Endodermal cell (in vitro differentiated cells): Measurements from ENCODE around the gene SLC35D2. TPM values are rescaled to one million over a fixed set of nuclear protein-coding genes. Genes with fewer than 3 reads are reported as not detected.

Experiments used
- DNase-seq: peaks from one replicate; pipeline ENCODE4 v3.0.0-alpha.2; 2017
- H3K27ac ChIP-seq: 2 replicates; pipeline ENCODE4 v1.5.1; 2013; ENCODE audit warnings: mild to moderate bottlenecking, low read depth, low read length, moderate library complexity
- H3K27me3 ChIP-seq: 2 replicates; pipeline ENCODE4 v1.6.1; 2013; ENCODE audit warnings: mild to moderate bottlenecking, low read length, moderate library complexity; ENCODE audit not compliant: insufficient read depth, control insufficient read depth, poor library complexity, severe bottlenecking
- H3K36me3 ChIP-seq: 2 replicates; pipeline ENCODE4 v1.7.0; 2013; ENCODE audit warnings: mild to moderate bottlenecking, low read length, moderate library complexity; ENCODE audit not compliant: control insufficient read depth, insufficient read depth
- H3K4me1 ChIP-seq: one replicate; pipeline ENCODE4 v1.7.0; 2013; ENCODE audit warnings: low read length; ENCODE audit not compliant: control insufficient read depth, insufficient read depth
- H3K4me3 ChIP-seq: 2 replicates; pipeline ENCODE4 v1.5.1; 2013; ENCODE audit warnings: mild to moderate bottlenecking, low read length, moderate library complexity
- H3K9ac ChIP-seq: 2 replicates; pipeline ENCODE4 v1.6.1; 2013; ENCODE audit warnings: mild to moderate bottlenecking, low read length, moderate library complexity; ENCODE audit not compliant: poor library complexity, severe bottlenecking; ENCODE audit errors: extremely low read depth
- H3K9me3 ChIP-seq: 2 replicates; pipeline ENCODE4 v1.6.1; 2013; ENCODE audit warnings: mild to moderate bottlenecking, low read length, moderate library complexity; ENCODE audit not compliant: control insufficient read depth
- H3K27ac Mint-ChIP-seq: 2 replicates; pipeline ENCODE4 v1.8.0; 2020; ENCODE audit warnings: mixed read lengths
- H3K27me3 Mint-ChIP-seq: 2 replicates; pipeline ENCODE4 v1.8.0; 2021; ENCODE audit warnings: mild to moderate bottlenecking, mixed read lengths; ENCODE audit not compliant: insufficient read depth
- H3K36me3 Mint-ChIP-seq: 2 replicates; pipeline ENCODE4 v1.8.0; 2020; ENCODE audit warnings: low read depth, mixed read lengths
- H3K4me1 Mint-ChIP-seq: 2 replicates; pipeline ENCODE4 v1.8.0; 2020; ENCODE audit warnings: mixed read lengths
- H3K4me3 Mint-ChIP-seq: 2 replicates; pipeline ENCODE4 v1.8.0; 2020; ENCODE audit warnings: mild to moderate bottlenecking, moderate library complexity, mixed read lengths
- H3K9me3 Mint-ChIP-seq: 2 replicates; pipeline ENCODE4 v1.8.0; 2020; ENCODE audit warnings: mild to moderate bottlenecking, mixed read lengths
- whole genome bisulfite sequencing, 2 experiments: methylation state at CpG; one replicate each; pipeline versions ENCODE4 v1.1.5 to v1.1.7; 2013; ENCODE audit warnings: missing lambda C conversion rate in 2 of 2, mixed read lengths in 1 of 2; ENCODE audit not compliant: insufficient coverage in 1 of 2, insufficient read length in 1 of 2; 5-methylcytosine and 5-hydroxymethylcytosine counted together
- total RNA-seq, 2 donors: library from RNA; stranded (reverse); fragmentation: NEBNext Ultra II Directional in 1 of 2; extraction: Animal tissue kit (Norgen Biotek cat#: 25700) in 1 of 2; gene quantifications; 2 replicates in 1 of 2; 3 replicates in 1 of 2; pipeline ENCODE4 v1.2.1, GENCODE V29; 2021
- TF ChIP-seq, protein P1 (sequence below): fragments of 200-600 bp; sonication (generic); conservative IDR thresholded peaks from 2 replicates; pipeline ENCODE4 v1.5.0; 2021; ENCODE audit warnings: antibody characterized with exemption, mild to moderate bottlenecking

SLC35D2 gene
- total RNA-seq, 2 donors from 2014 or later: 31.9 to 36.2 TPM

DNA sequence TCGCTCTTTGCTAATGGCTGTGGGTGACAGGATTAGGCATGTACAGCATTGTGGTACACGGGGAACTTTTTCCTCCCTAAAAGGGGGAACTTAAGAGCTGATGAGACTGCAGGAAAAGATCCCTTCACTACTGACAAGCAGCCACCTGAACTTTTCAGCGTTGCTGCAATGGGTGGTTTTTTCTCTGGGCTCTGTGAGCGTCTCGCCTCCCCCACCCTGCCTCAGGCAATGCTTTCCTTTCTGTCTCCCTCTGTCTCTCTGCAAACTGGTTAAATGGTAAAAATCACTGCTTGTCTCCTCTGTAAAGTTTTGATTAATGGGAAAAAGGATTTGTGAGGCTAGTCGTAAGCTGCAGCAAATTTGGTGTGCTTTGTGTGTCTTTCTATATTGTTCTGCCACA, 101.9 kb downstream of the SLC35D2 start:
- H3K9me3 ChIP-seq: peaks cover 74% of the 10 kb centered on the region
- Mint-ChIP-seq H3K4me1 (no peaks in the 10 kb centered on the region), H3K9me3 (peaks cover 74% of the 10 kb centered on the region), H3K27ac (no peak overlapping the region), H3K27me3 (no peaks in the 10 kb centered on the region), H3K4me3 (no peak overlapping the region), H3K36me3 (peaks cover 5% of the 10 kb centered on the region)
- no peak overlapping the region for H3K9ac ChIP-seq
- TF ChIP-seq, protein P1, sequence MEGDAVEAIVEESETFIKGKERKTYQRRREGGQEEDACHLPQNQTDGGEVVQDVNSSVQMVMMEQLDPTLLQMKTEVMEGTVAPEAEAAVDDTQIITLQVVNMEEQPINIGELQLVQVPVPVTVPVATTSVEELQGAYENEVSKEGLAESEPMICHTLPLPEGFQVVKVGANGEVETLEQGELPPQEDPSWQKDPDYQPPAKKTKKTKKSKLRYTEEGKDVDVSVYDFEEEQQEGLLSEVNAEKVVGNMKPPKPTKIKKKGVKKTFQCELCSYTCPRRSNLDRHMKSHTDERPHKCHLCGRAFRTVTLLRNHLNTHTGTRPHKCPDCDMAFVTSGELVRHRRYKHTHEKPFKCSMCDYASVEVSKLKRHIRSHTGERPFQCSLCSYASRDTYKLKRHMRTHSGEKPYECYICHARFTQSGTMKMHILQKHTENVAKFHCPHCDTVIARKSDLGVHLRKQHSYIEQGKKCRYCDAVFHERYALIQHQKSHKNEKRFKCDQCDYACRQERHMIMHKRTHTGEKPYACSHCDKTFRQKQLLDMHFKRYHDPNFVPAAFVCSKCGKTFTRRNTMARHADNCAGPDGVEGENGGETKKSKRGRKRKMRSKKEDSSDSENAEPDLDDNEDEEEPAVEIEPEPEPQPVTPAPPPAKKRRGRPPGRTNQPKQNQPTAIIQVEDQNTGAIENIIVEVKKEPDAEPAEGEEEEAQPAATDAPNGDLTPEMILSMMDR: no peak
- DNase-seq: no peak
- no peaks in the 10 kb centered on the region for H3K4me1 ChIP-seq
- H3K36me3 ChIP-seq: no peaks in the 10 kb centered on the region
- no peak overlapping the region for H3K27ac ChIP-seq
- no peak overlapping the region for H3K4me3 ChIP-seq
- 90 to 91% methylated on average over 3 to 6 of the region's 6 CpGs for WGBS, 2 experiments
- no peaks in the 10 kb centered on the region for H3K27me3 ChIP-seq

DNA sequence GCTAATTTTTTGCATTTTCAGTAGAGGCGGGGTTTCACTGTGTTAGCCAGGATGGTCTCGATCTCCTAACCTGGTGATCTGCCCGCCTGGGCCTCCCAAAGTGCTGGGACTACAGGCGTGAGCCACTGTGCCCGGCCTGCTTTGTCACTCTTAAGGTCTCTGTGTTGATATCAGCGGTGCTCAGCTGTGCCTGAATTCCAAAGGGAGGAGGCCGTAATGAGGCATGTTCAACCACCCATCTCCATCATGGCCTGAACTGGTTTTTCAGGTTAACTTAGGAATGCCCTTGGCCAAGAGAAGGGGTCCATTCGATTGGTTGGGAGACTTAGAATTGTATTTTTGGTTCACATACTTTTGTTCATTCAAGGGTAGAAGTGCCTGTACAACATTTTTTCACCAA, 103.6 kb downstream of the SLC35D2 start:
- Mint-ChIP-seq H3K4me3 (no peak overlapping the region), H3K36me3 (peaks cover 11% of the 10 kb centered on the region), H3K27ac (no peak overlapping the region), H3K9me3 (peaks cover 81% of the 10 kb centered on the region), H3K27me3 (no peaks in the 10 kb centered on the region), H3K4me1 (no peaks in the 10 kb centered on the region)
- Histone ChIP-seq H3K36me3 (no peaks in the 10 kb centered on the region), H3K27me3 (no peaks in the 10 kb centered on the region), H3K4me1 (no peaks in the 10 kb centered on the region), H3K9ac (no peak overlapping the region), H3K27ac (no peak overlapping the region), H3K9me3 (peaks cover 82% of the 10 kb centered on the region), H3K4me3 (no peak overlapping the region)
- no peak for DNase-seq
- TF ChIP-seq, protein P1: no peak
- WGBS, 2 experiments: 91 to 93% methylated on average over 5 to 8 of the region's 8 CpGs

DNA sequence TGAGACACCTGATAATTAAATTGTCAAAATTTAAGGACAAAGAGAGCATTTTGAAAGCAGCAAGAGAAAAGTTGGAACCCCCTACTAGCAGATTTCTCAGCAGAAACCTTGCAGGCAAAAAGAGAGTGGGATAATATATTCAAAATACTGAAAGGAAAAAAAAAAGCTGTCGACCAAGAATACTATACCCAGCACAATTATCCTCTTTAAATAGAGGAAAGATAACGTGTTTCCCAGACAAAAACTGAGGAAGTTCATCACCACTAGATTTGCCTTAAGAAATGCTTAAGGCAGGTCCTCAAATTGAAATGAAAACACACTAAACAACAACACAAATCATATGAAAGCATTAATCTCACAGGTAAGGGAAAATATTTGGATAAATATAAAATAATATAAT, 108.6 kb downstream of the SLC35D2 start:
- Mint-ChIP-seq H3K27ac (no peak overlapping the region), H3K36me3 (peaks cover 15% of the 10 kb centered on the region), H3K9me3 (peaks cover 71% of the 10 kb centered on the region), H3K4me3 (no peak overlapping the region), H3K4me1 (no peaks in the 10 kb centered on the region), H3K27me3 (no peaks in the 10 kb centered on the region)
- H3K27me3 ChIP-seq: no peaks in the 10 kb centered on the region
- no peak overlapping the region for H3K27ac ChIP-seq
- peak overlapping the region; percentile 38 for H3K4me3 ChIP-seq
- H3K9me3 ChIP-seq: peaks cover 59% of the 10 kb centered on the region
- 100% methylated on average over 1 of the region's 2 CpGs; no CpG with 5 or more reads in 1 of the 2 experiments for WGBS, 2 experiments
- no peak for DNase-seq
- TF ChIP-seq, protein P1: no peak
- H3K4me1 ChIP-seq: no peaks in the 10 kb centered on the region
- no peaks in the 10 kb centered on the region for H3K36me3 ChIP-seq
- no peak overlapping the region for H3K9ac ChIP-seq

Other genes with a start within 250 kb of the SLC35D2 start
- gene HSD17B3, start 81.5 kb downstream of the SLC35D2 start, total RNA-seq: under 1 TPM in 1 of 2 donors, not detected in 1; 0.40 TPM
- 10 to 100 TPM in 1 of 2 donors, 1 to 10 TPM in 1; 7.7 to 10.6 TPM for gene ZNF367, start 34.7 kb upstream of the SLC35D2 start, total RNA-seq
- 10 to 100 TPM in 1 of 2 donors, 1 to 10 TPM in 1; 10.0 to 12.1 TPM for gene HABP4, start 66.5 kb upstream of the SLC35D2 start, total RNA-seq
- gene CDC14B, start 236.1 kb upstream of the SLC35D2 start, total RNA-seq: 10 to 100 TPM; 47.5 to 48.3 TPM